Measurements from ENCODE around the gene NR2F6.

NR2F6 gene

GRCh38 chr19:17237747-17238706 is 7.7 kb downstream of the NR2F6 start:
- no peak for DNase-seq

GRCh38 chr19:17236811-17237543 is 8.7 kb downstream of the NR2F6 start:
- no peak for DNase-seq

GRCh38 chr19:17235971-17236777 is 9.5 kb downstream of the NR2F6 start:
- DNase-seq: no peak

- peak; percentile 64 for DNase-seq
These were observed 10.3 kb downstream of the NR2F6 start for GRCh38 chr19:17235300-17235970.

GRCh38 chr19:17234911-17235299 is 10.8 kb downstream of the NR2F6 start:
- DNase-seq: peak; percentile 39

- no peak for DNase-seq
These were observed 13.5 kb downstream of the NR2F6 start for GRCh38 chr19:17232258-17232657.

GRCh38 chr19:17229890-17230289 is 15.8 kb downstream of the NR2F6 start:
- no peak for DNase-seq

- DNase-seq: no peak
These were observed 17.8 kb downstream of the NR2F6 start for GRCh38 chr19:17227798-17228367.

GRCh38 chr19:17226002-17226933 is 19.5 kb downstream of the NR2F6 start, which contains the start of gene OCEL1:
OCEL1 (plus strand) TSS chr19:17226226; CDS start chr19:17226248, 22 bp downstream.
- peak; percentile 94 for DNase-seq

- no peak for DNase-seq
These were observed 20.7 kb downstream of the NR2F6 start for GRCh38 chr19:17225053-17225452.

GRCh38 chr19:17220207-17220758 is 25.4 kb downstream of the NR2F6 start:
- no peak for DNase-seq

GRCh38 chr19:17219286-17219685 is 26.4 kb downstream of the NR2F6 start:
- DNase-seq: no peak

- no peak for DNase-seq
These were observed 29.6 kb downstream of the NR2F6 start for GRCh38 chr19:17216058-17216670.

- DNase-seq: peak; percentile 82
These were observed 30.4 kb downstream of the NR2F6 start, which contains the start of gene USE1 for GRCh38 chr19:17215127-17215971. USE1 (plus strand) TSS chr19:17215357; CDS start chr19:17215406, 49 bp downstream.

GRCh38 chr19:17214508-17215126 is 31.1 kb downstream of the NR2F6 start:
- no peak for DNase-seq

- DNase-seq: no peak
These were observed 32.4 kb downstream of the NR2F6 start for GRCh38 chr19:17213334-17213733.

- no peak for DNase-seq
These were observed 33.9 kb downstream of the NR2F6 start for GRCh38 chr19:17211547-17212446.

Measured in T-helper 9 cell (primary cell).